Colonic mucosa (tissue), 4 donors: Measurements from ENCODE around the gene RAB37. TPM values are rescaled to one million over a fixed set of nuclear protein-coding genes. Genes with fewer than 3 reads are reported as not detected.

Source experiments
- DNase-seq: peaks from one replicate; pipeline ENCODE4 v3.0.0-alpha.2; 2020
- H3K27ac ChIP-seq: fragments of 200-600 bp; one replicate; pipeline ENCODE4 v1.8.0; 2021
- H3K27me3 ChIP-seq: fragments of 200-600 bp; one replicate; pipeline ENCODE4 v1.8.0; 2021
- H3K36me3 ChIP-seq: fragments of 200-600 bp; one replicate; pipeline ENCODE4 v1.8.0; 2021
- H3K4me1 ChIP-seq: fragments of 200-600 bp; one replicate; pipeline ENCODE4 v1.8.0; 2021; ENCODE audit warnings: mild to moderate bottlenecking
- H3K4me3 ChIP-seq: fragments of 200-600 bp; one replicate; pipeline ENCODE4 v1.8.0; 2021
- H3K9ac ChIP-seq, 2 donors: one replicate each; pipeline ENCODE4 v1.7.0; 2013; ENCODE audit warnings: control low read depth in 2 of 2, low read depth in 2 of 2, low read length in 2 of 2
- H3K9me3 ChIP-seq: fragments of 200-600 bp; one replicate; pipeline ENCODE4 v1.8.0; 2021
- intact Hi-C: fragments of 100-400 bp; cut with DNase I; formaldehyde crosslinking; loops from one replicate; pipeline ENCODE4 v1.14.1; 2022
- total RNA-seq, 2 donors: library from RNA; stranded (reverse); fragmentation: NEBNext Ultra II Directional in 1 of 2; extraction: Animal tissue kit (Norgen Biotek cat#: 25700) in 1 of 2; gene quantifications; one replicate each; pipeline ENCODE4 v1.2.1, GENCODE V29; 2021
- TF ChIP-seq, protein P1 (sequence below): fragments of 200-600 bp; IDR thresholded peaks from one replicate; pipeline ENCODE4 v1.8.0; 2022; ENCODE audit warnings: antibody characterized with exemption, mild to moderate bottlenecking
- donor health status: healthy.
- donor health status: DM: no; HTN: no; CAD: no.
- donor health status: DM: no; HTN: no; CAD: no.

The RAB37 gene
- total RNA-seq, 2 donors from 2014 or later: 4.5 to 7.2 TPM

DNA sequence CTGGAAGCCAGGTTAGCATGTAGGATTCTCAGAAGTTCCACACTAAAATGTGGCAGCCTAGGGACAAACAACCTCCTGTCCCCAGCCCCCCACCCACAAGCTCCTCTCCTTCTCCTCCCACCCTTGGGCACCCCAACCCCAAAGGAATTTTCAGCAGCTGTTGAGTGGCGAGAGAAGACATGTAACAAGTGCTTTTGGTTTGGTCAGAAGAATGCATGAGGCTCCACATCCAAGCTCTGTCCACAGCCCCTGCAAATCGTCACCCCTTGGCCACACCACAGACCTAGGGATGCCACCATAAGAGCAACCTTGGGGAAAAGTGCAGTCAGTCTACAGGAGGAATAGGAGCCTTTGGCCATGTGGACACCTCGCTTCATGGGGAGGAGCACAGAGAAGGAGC, 11.9 kb upstream of the RAB37 start:
- intact Hi-C loops: no loop called here
- no peaks in the 10 kb centered on the region for H3K36me3 ChIP-seq
- H3K4me1 ChIP-seq: no peaks in the 10 kb centered on the region
- no peaks in the 10 kb centered on the region for H3K27me3 ChIP-seq
- DNase-seq: no peak
- no peak overlapping the region for H3K9ac ChIP-seq
- no peak overlapping the region for H3K27ac ChIP-seq
- no peak overlapping the region for H3K4me3 ChIP-seq
- TF ChIP-seq, protein P1, sequence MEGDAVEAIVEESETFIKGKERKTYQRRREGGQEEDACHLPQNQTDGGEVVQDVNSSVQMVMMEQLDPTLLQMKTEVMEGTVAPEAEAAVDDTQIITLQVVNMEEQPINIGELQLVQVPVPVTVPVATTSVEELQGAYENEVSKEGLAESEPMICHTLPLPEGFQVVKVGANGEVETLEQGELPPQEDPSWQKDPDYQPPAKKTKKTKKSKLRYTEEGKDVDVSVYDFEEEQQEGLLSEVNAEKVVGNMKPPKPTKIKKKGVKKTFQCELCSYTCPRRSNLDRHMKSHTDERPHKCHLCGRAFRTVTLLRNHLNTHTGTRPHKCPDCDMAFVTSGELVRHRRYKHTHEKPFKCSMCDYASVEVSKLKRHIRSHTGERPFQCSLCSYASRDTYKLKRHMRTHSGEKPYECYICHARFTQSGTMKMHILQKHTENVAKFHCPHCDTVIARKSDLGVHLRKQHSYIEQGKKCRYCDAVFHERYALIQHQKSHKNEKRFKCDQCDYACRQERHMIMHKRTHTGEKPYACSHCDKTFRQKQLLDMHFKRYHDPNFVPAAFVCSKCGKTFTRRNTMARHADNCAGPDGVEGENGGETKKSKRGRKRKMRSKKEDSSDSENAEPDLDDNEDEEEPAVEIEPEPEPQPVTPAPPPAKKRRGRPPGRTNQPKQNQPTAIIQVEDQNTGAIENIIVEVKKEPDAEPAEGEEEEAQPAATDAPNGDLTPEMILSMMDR: no peak
- no peaks in the 10 kb centered on the region for H3K9me3 ChIP-seq

DNA sequence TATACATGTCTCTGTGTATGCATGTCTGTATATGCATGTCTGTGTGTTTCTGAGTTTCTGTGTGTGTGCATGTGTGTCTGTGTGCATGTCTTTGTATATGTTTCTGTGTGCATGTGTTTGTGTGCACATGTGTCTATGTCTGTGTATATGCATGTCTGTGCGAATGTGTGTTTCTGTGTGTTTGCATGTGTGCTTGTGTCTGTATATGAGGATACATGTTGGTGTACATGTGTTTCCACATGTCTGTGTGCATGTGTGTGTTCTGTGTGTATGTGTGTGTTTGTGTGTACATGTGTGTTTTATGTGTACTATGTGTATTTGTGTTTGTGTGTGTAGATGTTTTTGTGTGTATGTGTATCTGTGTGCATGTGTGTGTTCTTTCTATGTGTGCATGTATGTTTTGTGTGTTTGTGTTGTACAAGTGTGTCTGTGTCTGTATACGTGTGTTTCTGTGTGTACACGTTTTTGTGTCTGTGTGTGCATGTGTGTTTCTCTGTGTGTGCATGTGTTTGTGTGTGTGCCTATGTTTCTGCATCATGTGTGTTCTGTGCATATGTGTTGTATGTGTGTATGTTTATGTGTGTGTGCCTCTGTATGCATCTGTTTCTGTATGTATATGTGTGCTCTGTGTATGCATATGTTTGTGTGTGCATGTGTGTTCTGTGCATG, 8.9 kb upstream of the RAB37 start:
- H3K9ac ChIP-seq: no peak overlapping the region
- no peaks in the 10 kb centered on the region for H3K9me3 ChIP-seq
- no peaks in the 10 kb centered on the region for H3K4me1 ChIP-seq
- DNase-seq: no peak
- no peaks in the 10 kb centered on the region for H3K36me3 ChIP-seq
- intact Hi-C loops: no loop called here
- H3K27me3 ChIP-seq: no peaks in the 10 kb centered on the region
- no peak overlapping the region for H3K4me3 ChIP-seq
- TF ChIP-seq, protein P1: no peak
- no peak overlapping the region for H3K27ac ChIP-seq

DNA sequence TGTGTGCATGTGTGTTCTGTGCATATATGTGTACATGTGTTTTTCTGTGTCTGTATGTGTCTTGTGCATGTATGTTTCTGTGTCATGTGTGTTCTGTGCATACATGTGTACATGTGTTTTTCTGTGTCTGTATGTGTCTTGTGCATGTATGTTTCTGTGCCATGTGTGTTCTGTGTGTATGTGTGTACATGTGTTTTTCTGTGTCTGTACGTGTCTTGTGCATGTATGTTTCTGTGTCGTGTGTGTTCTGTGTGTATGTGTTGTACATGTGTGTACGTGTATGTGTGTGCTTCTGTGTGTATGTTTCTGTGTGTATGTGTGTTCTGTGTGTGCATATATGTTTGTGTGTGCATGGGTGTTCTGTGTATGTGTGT, 8.4 kb upstream of the RAB37 start:
- Histone ChIP-seq H3K9me3 (no peaks in the 10 kb centered on the region), H3K36me3 (no peaks in the 10 kb centered on the region), H3K4me3 (no peak overlapping the region), H3K4me1 (no peaks in the 10 kb centered on the region), H3K27me3 (no peaks in the 10 kb centered on the region), H3K27ac (no peak overlapping the region), H3K9ac (no peak overlapping the region)
- DNase-seq: no peak
- intact Hi-C loops: no loop called here
- TF ChIP-seq, protein P1: no peak

DNA sequence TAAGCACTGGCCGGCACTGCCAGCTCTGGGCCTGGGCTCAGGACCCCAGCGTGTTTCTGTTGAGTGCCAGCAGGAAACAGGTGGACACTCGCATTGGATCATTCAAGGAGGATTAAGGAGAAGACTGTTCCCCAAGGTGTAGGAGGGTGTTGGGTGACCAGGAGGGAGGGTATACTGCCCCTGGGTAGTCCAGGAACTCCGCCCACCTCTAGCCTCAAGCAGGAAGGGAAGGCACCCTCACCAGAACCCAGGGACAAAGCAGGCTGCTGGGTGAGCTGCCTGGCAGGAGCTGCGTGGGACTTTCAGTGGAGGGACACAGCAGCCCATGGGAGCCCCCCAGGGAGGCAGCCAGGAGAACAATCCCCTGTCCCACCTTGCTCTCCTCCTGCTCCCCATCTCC, 7.7 kb upstream of the RAB37 start:
- H3K27ac ChIP-seq: no peak overlapping the region
- intact Hi-C loops: no loop called here
- H3K36me3 ChIP-seq: no peaks in the 10 kb centered on the region
- DNase-seq: no peak
- no peak overlapping the region for H3K9ac ChIP-seq
- TF ChIP-seq, protein P1: no peak
- no peaks in the 10 kb centered on the region for H3K27me3 ChIP-seq
- H3K4me1 ChIP-seq: no peaks in the 10 kb centered on the region
- H3K9me3 ChIP-seq: no peaks in the 10 kb centered on the region
- H3K4me3 ChIP-seq: no peak overlapping the region

DNA sequence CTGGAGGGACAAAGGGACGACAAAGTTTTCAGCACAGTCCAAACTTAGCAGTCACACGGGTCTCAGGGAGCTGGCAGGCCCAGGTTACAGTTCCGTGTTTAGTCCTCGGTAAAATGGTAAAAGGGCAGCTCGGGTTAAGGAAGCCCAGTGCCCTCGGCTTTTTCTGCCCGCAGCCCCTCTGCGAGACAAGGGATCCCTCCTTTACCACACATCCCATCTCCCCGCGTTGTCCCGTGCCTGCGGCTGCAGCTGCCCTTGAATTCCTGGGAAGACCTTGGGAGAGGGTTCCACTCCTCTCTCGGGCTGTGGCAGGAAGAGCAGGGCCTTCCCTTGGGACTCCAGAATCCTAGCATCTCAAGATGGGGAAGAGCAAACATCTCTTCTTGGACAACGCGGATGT, 7.2 kb upstream of the RAB37 start:
- TF ChIP-seq, protein P1: no peak
- Histone ChIP-seq H3K36me3 (no peaks in the 10 kb centered on the region), H3K9ac (no peak overlapping the region), H3K27me3 (no peaks in the 10 kb centered on the region), H3K27ac (no peak overlapping the region), H3K4me3 (no peak overlapping the region), H3K9me3 (no peaks in the 10 kb centered on the region), H3K4me1 (no peaks in the 10 kb centered on the region)
- intact Hi-C loops: loop anchor here (10.0 kb wide), 1 partner anchor 75 kb away; no protein-coding TSS in a partner anchor
- DNase-seq: no peak
